ENCODE results near the gene TIMD4.
"Not testable (repeated sequence)": the region's sequence is repeated elsewhere in the genome, so short reads cannot be mapped to it uniquely, and the experiment has no call there.

Gene TIMD4

GRCh38 chr5:156963125-156963524 lies at the start of gene TIMD4:
Gene TIMD4, minus strand, starts transcription at chr5:156963226. Its CDS starts 28 bp downstream, at chr5:156963198.
- DNase-seq (ENCODE audit: low read depth), result no peak
- no peak within 1 kb of the TSS for H3K4me3 ChIP-seq (ENCODE audit: low read depth, low read length)

DNA sequence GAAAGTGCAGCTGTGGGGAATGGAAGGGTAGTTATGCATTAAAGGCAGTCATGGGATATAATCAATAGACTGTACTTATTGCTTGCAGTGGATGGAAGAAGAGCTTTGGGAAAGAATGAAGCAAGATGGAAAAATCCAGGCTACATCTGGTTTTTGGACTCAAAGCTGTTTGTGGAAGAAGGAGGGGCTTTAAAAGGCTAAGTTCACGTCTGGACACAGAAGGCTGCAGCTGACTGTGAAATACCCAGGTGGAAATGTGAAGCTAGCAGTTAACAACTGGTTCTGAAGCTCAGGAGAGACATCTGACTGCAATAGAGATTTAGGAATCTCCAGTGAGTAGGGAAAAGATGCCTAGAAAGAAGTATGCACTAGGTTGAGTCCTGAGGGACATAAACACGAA lies 43.2 kb upstream of the TIMD4 start:
- no peak for DNase-seq (ENCODE audit: low read depth)
- no peak overlapping the region for H3K4me3 ChIP-seq (ENCODE audit: low read depth, low read length)

- no peak overlapping the region for H3K4me3 ChIP-seq (ENCODE audit: low read depth, low read length)
- no peak for DNase-seq (ENCODE audit: low read depth)
These were observed 42.0 kb upstream of the TIMD4 start for GRCh38 chr5:157004893-157005551.

DNA sequence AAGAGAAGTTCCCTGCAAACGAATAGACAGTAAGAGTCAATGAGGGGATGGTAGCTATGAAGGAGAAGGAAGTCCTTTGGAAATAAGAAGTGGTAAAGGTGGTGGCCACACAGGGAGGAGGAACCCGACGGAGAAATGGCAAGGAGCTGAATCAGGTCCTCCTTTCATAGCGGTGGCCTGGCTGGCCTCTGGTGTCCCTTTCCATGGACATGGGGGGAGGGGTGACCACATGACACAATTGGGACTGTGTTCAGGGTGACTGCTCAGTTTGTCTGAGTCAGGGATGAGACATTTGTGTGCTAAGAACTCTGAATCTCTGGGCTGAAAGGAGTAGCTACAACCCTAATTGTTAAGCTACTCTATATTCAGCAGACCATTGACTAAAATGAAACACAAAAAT lies 28.7 kb upstream of the TIMD4 start:
- DNase-seq (ENCODE audit: low read depth), result no peak
- no peak overlapping the region for H3K4me3 ChIP-seq (ENCODE audit: low read depth, low read length)

GRCh38 chr5:156984064-156984463 lies 21.0 kb upstream of the TIMD4 start:
- H3K4me3 ChIP-seq (ENCODE audit: low read depth, low read length), result no peak overlapping the region
- DNase-seq (ENCODE audit: low read depth), result no peak

DNA sequence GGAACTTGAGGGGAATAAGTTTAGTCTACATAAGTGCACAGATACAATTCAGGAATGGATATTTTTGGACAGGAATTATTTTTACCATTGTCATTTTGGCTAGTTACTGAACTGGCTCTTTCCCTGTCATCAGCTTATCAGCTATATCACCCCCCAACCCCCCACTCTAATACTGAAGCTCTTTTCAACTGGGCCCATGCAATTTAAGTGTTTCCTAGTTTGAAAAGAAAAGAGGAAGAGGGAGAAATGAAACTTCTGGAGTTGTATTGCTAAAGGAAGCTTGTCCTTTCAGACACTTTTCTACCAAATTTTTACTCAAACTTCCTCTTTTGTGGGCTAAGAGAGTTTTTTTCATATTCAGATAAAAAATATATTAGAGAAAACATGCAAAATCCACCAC lies 18.5 kb upstream of the TIMD4 start:
- no peak overlapping the region for H3K4me3 ChIP-seq (ENCODE audit: low read depth, low read length)
- DNase-seq (ENCODE audit: low read depth), result no peak

- H3K4me3 ChIP-seq (ENCODE audit: low read depth, low read length), result no peak overlapping the region
- DNase-seq (ENCODE audit: low read depth), result no peak
These were observed 11.3 kb upstream of the TIMD4 start for GRCh38 chr5:156974328-156974727.

GRCh38 chr5:156971848-156972525 lies 9.0 kb upstream of the TIMD4 start:
- no peak overlapping the region for H3K4me3 ChIP-seq (ENCODE audit: low read depth, low read length)
- no peak for DNase-seq (ENCODE audit: low read depth)

- no peak for DNase-seq (ENCODE audit: low read depth)
- no peak overlapping the region for H3K4me3 ChIP-seq (ENCODE audit: low read depth, low read length)
These were observed 8.4 kb upstream of the TIMD4 start for GRCh38 chr5:156971415-156971814.

GRCh38 chr5:156967386-156967785 lies 4.4 kb upstream of the TIMD4 start:
- DNase-seq (ENCODE audit: low read depth), result not testable (repeated sequence)

DNA sequence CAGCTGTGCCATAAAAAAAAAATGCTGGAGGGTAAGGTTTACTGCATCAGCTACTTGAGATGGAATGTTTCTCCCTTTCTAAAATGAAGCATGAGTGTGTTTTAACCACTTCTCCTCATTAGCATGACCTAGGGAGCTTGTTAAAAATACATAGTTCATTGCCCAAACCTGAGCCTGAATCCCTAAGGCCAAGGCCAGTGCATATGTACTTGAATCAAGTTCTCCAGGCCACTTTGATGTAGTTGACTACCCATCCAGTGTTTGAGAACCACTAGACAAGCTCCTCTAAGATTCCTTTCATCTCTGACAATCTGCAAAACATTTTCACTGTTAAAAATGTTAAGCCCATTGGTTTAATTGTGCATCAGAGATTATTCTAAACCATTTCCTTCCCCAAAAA lies 6.7 kb downstream of the TIMD4 start:
- H3K4me3 ChIP-seq (ENCODE audit: low read depth, low read length), result no peak overlapping the region
- no peak for DNase-seq (ENCODE audit: low read depth)

More at GRCh38 chr5:156967386-156967785, 4.4 kb upstream of the TIMD4 start:
- not testable (repeated sequence) for H3K4me3 ChIP-seq (ENCODE audit: low read depth, low read length)

DNA sequence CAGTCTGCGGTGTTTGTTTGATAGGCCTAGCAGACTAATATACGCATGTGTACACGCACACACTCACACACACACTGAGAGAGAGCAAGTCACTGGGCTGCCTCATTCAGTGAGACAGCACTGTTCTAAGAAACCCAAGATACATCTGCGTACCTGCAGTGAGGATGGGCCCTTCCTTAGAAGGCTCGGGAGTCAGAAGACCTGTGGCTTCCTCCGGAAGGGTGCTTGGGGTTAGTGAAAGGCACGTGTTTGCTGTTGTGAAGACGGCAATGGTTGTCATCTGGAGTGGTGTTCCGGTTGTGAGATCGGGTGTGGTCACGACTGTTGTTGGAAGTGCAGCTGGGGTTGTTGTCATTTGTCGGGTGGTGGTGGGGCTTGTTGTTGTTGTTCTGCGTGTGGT lies 11.7 kb downstream of the TIMD4 start:
- H3K4me3 ChIP-seq (ENCODE audit: low read depth, low read length), result no peak overlapping the region
- no peak for DNase-seq (ENCODE audit: low read depth)

DNA sequence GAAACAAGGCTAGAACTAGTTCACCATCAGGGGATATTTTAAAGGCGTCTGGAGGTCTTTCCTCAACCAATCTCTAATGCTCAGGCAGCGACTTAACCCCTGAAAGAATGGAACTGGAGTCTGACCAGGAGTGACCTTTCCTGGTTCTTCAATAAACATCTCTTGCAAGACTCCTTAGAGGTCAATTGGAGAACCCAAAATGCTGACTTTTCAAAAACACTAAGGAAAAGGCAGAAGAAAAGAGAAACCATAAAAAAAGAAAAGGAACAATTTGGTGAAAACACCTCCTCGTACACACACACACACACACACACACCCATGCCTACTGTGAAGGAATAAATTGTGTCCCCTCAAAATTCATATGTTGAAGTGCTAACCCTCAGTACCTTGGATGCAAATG lies 12.3 kb downstream of the TIMD4 start:
- no peak overlapping the region for H3K4me3 ChIP-seq (ENCODE audit: low read depth, low read length)
- no peak for DNase-seq (ENCODE audit: low read depth)

- DNase-seq (ENCODE audit: low read depth), result no peak
- no peak overlapping the region for H3K4me3 ChIP-seq (ENCODE audit: low read depth, low read length)
These were observed 13.6 kb downstream of the TIMD4 start for GRCh38 chr5:156949424-156949823.

DNA sequence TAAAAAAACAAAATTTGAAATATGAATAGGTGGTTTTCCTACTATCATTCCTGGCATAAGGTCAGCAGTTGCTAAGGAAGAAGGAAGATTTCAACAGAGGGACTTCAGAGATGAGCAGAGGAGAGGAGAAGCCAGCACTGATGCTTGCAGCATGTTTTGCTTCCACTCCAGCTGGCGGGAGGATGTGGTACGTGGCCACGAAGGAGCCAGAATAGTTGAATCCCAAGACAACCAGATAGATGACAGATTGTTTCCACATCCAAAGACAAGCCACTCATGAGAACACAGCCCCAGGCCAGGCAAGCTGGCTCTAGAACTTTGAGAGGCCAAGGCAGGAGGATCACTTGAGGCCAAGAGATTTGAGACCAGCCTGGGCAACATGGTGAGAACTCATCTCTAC lies 15.1 kb downstream of the TIMD4 start:
- no peak overlapping the region for H3K4me3 ChIP-seq (ENCODE audit: low read depth, low read length)
- DNase-seq (ENCODE audit: low read depth), result no peak

DNA sequence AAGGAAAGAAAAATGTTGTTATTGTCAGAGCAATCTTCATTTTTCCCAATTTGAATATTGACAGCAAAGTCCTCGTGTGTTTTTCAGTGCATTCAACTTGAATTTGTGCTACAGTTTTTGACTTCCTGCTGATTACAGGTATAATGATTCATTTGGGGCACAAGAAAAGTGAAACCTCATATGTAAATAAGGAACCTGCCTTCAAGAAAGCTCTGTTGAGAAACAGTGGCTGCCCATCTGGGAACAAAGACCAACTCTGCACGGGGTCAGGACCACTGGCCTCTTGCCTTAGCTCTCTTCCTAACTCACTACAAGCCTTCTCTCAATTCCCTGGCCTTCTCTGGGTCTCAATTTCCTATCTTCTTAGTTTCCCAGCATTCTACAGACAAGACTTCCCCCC lies 21.0 kb downstream of the TIMD4 start:
- DNase-seq (ENCODE audit: low read depth), result no peak

GRCh38 chr5:156940462-156940861 lies 22.6 kb downstream of the TIMD4 start:
- not testable (repeated sequence) for DNase-seq (ENCODE audit: low read depth); H3K4me3 ChIP-seq (ENCODE audit: low read depth, low read length)

More for the DNA sequence above, 21.0 kb downstream of the TIMD4 start:
- no peak overlapping the region for H3K4me3 ChIP-seq (ENCODE audit: low read depth, low read length)

DNA sequence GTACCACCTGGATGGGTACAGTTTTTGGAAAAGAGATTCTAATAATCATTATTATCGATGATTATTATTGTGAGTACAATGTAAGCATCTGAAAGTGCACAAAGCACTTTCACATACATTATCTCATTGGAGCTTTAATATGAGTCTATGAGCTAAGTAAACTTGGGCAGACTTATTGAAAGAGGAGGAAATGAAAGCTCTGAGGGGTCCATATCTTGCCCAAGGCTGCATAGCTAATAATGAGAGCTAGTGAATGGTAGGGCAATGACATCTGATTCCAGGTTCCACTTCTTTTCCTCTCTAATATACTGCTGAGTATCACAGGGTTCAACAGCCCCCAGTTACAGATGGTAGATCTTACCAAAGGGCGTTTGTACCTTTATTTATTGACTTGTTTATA lies 26.1 kb downstream of the TIMD4 start:
- no peak for DNase-seq (ENCODE audit: low read depth)
- H3K4me3 ChIP-seq (ENCODE audit: low read depth, low read length), result no peak overlapping the region

GRCh38 chr5:156934450-156935211 lies 28.4 kb downstream of the TIMD4 start:
- DNase-seq (ENCODE audit: low read depth), result no peak
- H3K4me3 ChIP-seq (ENCODE audit: low read depth, low read length), result no peak overlapping the region

GRCh38 chr5:156929366-156929948 lies 33.6 kb downstream of the TIMD4 start:
- no peak for DNase-seq (ENCODE audit: low read depth)
- H3K4me3 ChIP-seq (ENCODE audit: low read depth, low read length), result no peak overlapping the region

Measured in skeletal muscle cell (primary cell).